Tibial nerve (tissue), 4 donors: ENCODE results near the gene NUDT19.

Experiments
- EP300 ChIP-seq, 2 donors: sonication (generic); formaldehyde crosslinking; IDR thresholded peaks; one replicate each; pipeline ENCODE4 v1.6.1; 2017; ENCODE audit warnings: antibody characterized with exemption in 2 of 2, mild to moderate bottlenecking in 1 of 2
- POLR2A ChIP-seq, 2 donors: fragments of 450-650 bp; IDR thresholded peaks; one replicate each; pipeline ENCODE4 v1.6.1; 2017; ENCODE audit warnings: antibody characterized with exemption in 2 of 2, mild to moderate bottlenecking in 2 of 2, moderate library complexity in 2 of 2
- TF ChIP-seq, protein P1 (sequence below), 5 experiments: fragments of 200-600 bp in 3 of 5; fragments of 450-650 bp in 2 of 5; sonication (generic) in 3 of 5; IDR thresholded peaks; one replicate each; pipeline ENCODE4 v1.5.1; 2016 to 2019; ENCODE audit warnings: antibody characterized with exemption in 5 of 5, mild to moderate bottlenecking in 3 of 5, moderate library complexity in 2 of 5

DNA sequence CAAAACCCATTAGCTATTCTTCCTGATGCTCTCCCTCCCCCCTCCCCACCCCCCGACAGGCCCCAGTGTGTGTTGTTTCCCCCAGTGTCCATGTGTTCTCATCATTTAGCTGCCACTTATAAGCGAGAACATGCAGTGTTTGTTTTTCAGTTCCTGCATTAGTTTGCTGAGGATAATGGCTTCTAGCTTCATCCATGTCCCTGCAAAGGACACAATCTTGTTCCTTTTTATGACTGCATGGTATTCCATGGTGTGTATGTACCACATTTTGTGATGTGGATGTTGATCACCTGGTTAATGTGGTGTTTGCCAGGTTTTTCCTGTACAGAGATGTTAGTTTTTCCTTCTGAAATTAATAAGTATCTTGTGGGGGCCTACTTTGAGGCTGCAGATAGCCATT, 59.4 kb downstream of the NUDT19 start:
- TF ChIP-seq, protein P1, sequence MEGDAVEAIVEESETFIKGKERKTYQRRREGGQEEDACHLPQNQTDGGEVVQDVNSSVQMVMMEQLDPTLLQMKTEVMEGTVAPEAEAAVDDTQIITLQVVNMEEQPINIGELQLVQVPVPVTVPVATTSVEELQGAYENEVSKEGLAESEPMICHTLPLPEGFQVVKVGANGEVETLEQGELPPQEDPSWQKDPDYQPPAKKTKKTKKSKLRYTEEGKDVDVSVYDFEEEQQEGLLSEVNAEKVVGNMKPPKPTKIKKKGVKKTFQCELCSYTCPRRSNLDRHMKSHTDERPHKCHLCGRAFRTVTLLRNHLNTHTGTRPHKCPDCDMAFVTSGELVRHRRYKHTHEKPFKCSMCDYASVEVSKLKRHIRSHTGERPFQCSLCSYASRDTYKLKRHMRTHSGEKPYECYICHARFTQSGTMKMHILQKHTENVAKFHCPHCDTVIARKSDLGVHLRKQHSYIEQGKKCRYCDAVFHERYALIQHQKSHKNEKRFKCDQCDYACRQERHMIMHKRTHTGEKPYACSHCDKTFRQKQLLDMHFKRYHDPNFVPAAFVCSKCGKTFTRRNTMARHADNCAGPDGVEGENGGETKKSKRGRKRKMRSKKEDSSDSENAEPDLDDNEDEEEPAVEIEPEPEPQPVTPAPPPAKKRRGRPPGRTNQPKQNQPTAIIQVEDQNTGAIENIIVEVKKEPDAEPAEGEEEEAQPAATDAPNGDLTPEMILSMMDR (IDR thresholded peaks at IDR 0.05) = no peak
- TF ChIP-seq POLR2A (IDR thresholded peaks at IDR 0.05) (no peak), EP300 (IDR thresholded peaks at IDR 0.05) (no peak)
